AG04449 (cell line): ENCODE measurements around the gene AMY2B.
"Not testable (repeated sequence)": the region's sequence is repeated elsewhere in the genome, so short reads cannot be mapped to it uniquely, and the experiment has no call there.

Experiments used
- CTCF ChIA-PET: fragments of 350-600 bp; formaldehyde crosslinking; extraction: SDS; loops from one replicate; lab custom pipeline; 2021; ENCODE audit warnings: antibody characterized with exemption; lab: Yijun Ruan, JAX
- POLR2A ChIA-PET: fragments of 400-600, 350-600 bp; formaldehyde crosslinking; extraction: SDS; loops from one replicate; lab custom pipeline; 2020; ENCODE audit warnings: antibody characterized with exemption, inconsistent platforms; lab: Yijun Ruan, JAX
- DNase-seq: peaks from one replicate; pipeline ENCODE4 v3.0.0-alpha.2; 2010; ENCODE audit warnings: low read depth, low spot score
- H3K4me3 ChIP-seq: 2 replicates; pipeline ENCODE4 v1.5.1; 2011; ENCODE audit warnings: low read depth, mild to moderate bottlenecking, control low read depth, low read length
- CTCF ChIP-seq: IDR thresholded peaks from one replicate; pipeline ENCODE4 v1.5.1; 2011; ENCODE audit warnings: mild to moderate bottlenecking, moderate library complexity, low read length, control low read depth, inconsistent platforms; ENCODE audit not compliant: insufficient read depth; ENCODE audit errors: missing control alignments

Gene AMY2B

GRCh38 chr1:103563056-103563455 lies 8.3 kb upstream of the AMY2B start:
- no peak for DNase-seq
- ChIA-PET CTCF (no interaction called here), POLR2A (interaction anchor here (0.7 kb wide), 1 partner anchor 663 kb away, joined by 3 read pairs; no protein-coding TSS in a partner anchor)
- TF ChIP-seq CTCF, result no peak
- no peak overlapping the region for H3K4me3 ChIP-seq

DNA sequence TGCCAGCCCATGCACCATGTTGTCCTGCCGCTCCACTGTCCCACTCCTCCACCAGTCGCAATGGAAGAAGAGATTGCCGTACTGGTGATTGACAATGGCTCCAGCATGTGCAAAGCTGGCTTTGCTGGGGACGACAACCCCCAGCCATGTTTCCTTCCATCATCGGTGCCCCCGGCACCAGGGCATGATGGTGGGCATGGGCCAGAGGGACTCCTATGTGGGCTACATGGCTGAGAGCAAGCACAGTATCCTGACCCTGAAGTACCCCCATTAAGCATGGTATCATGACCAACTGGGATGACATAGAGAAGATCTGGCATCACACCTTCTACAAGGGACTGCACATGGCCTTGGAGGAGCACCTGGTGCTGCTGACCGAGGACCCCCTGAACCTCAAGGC lies 1.9 kb upstream of the AMY2B start:
- ChIA-PET CTCF (no interaction called here), POLR2A (no interaction called here)
- no peak for DNase-seq
- no peak for TF ChIP-seq CTCF
- H3K4me3 ChIP-seq, result no peak overlapping the region

DNA sequence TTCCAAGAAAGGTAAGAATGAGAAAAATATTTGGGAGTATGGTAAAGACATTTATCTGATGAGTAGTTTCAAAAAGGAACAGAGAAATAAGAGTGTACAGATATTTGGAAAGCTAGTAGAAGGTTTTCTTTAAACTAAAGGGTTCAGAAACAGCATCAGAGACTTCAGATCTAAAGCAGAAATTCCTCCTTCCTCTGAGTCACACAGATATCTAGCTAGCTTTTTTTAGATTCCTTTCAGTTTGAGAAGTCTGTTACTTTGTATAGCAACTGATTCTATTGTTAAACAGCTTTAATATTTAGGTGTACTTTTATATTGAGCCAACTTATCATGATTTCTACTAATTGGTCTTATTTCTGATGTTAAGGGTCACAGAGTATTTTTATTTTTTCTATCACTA lies 4.7 kb downstream of the AMY2B start:
- ChIA-PET CTCF (no interaction called here), POLR2A (no interaction called here)
- no peak overlapping the region for H3K4me3 ChIP-seq
- DNase-seq, result no peak
- no peak for TF ChIP-seq CTCF

DNA sequence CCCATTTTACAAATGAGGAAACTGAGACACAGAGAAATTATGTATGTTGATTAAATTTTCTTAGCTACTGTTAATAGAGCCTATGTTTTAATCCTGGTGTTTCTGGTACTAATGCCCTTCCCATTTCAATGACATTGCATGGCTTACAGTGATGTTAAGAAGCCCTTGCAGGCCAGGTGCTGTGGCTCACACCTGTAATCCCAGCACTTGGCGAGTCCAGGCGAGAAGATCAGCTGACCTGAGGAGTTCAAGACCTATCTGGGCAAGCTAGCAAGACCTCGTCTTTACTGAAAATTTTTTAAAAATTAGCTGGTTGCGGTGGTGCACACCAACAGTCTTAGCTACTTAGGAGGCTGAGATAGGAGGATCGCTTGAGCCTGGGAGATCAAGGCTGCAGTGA lies 5.4 kb downstream of the AMY2B start:
- H3K4me3 ChIP-seq, DNase-seq, CTCF ChIA-PET, POLR2A ChIA-PET: not testable (repeated sequence)

DNA sequence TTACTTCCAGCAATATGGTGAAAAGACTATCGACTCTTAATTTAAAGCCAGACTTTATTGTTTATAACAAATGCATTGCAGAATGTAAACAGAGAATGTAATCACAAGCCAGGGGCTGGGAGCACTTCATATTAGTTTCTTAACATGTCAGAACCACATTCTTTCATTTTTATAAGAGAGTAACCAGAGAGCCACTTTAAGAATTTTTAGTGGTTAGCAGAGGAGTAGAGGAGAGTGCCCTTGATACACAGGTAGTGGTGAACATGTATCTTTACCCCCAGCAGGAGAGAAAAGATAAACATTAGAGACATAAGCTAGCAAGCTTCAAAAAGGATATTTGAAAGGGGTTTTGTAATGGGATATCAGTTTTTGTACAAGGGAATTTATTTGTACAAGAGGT lies 11.1 kb downstream of the AMY2B start:
- TF ChIP-seq CTCF, result no peak
- no peak overlapping the region for H3K4me3 ChIP-seq
- DNase-seq, result no peak

GRCh38 chr1:103583887-103584286 lies 12.5 kb downstream of the AMY2B start:
- POLR2A ChIA-PET, result no interaction called here
- no peak for DNase-seq
- CTCF ChIA-PET, result no interaction called here
- H3K4me3 ChIP-seq, result no peak overlapping the region
- no peak for TF ChIP-seq CTCF

More for the DNA sequence above, 11.1 kb downstream of the AMY2B start:
- ChIA-PET POLR2A (no interaction called here), CTCF (no interaction called here)

- CTCF ChIA-PET, result no interaction called here
- H3K4me3 ChIP-seq, result no peak overlapping the region
- no peak for DNase-seq
- POLR2A ChIA-PET, result no interaction called here
- no peak for TF ChIP-seq CTCF
These were observed 13.1 kb downstream of the AMY2B start for GRCh38 chr1:103584537-103584936.

DNA sequence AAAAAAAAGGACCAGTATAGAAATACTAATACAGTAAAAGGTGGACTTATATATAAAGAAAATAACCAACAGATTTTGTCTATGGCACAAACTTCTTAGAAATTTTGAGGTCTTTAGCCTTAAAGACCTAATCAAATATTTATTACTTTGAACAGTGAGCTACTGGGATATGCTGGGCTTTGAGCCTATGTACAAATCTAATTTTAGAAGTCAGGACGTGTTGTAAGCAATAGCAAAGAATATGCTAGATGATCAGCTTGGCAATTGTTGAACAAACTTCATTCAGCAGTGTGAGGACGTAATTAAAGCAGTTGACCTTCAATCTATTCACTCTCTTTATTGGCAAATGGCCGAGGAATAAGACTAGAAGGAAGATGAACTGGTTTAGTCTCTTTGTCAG lies 31.4 kb downstream of the AMY2B start:
- CTCF ChIA-PET, POLR2A ChIA-PET, H3K4me3 ChIP-seq, DNase-seq: not testable (repeated sequence)
